ENCODE results near the gene MAP3K13. TPM values are rescaled to one million over a fixed set of nuclear protein-coding genes. Genes with fewer than 3 reads are reported as not detected.

MAP3K13 gene
- total RNA-seq, 1 experiment from 2014 or later, result 10.6 TPM

DNA sequence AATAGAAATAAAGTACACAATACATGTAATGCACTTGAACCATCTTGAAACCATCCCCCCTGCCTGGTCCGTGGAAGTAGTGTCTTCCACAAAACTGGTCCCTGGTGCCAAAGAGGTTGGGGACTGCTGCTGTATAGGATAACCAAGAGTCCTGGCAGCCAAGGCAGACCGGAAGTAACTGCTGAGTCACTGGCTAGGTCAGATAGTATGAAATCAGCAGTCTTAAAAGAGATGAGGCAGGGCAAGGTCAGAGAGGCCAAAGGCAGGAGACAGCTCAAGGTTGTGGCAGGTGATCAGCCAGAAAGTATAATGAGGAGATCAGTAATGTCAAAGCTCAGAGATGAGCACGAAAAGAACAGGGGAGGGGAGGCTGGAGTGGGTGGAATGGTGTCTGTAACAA, 60.2 kb downstream of the MAP3K13 start:
- Histone ChIP-seq H2BK15ac (ENCODE audit: low read depth, low read length) (no peak overlapping the region), H2AK5ac (ENCODE audit: insufficient read length, low read length) (no peak overlapping the region), H3K56ac (ENCODE audit: insufficient read length, low read depth, low read length) (no peak overlapping the region), H4K91ac (ENCODE audit: insufficient read length, low read depth, low read length) (no peak overlapping the region), H2BK120ac (ENCODE audit: low read depth, low read length, poor library complexity, severe bottlenecking) (no peak overlapping the region), H4K5ac (ENCODE audit: insufficient read length, low read depth, low read length) (no peak overlapping the region), H3K4ac (ENCODE audit: low read depth, low read length) (no peak overlapping the region), H3K4me2 (ENCODE audit: insufficient read depth, insufficient read length, low read length) (no peak overlapping the region), H3K9me3 (ENCODE audit: control insufficient read depth, low read depth, low read length) (no peaks in the 10 kb centered on the region), H3K14ac (ENCODE audit: insufficient read depth, low read length) (no peak overlapping the region), H3T11ph (ENCODE audit: low read length) (no peak overlapping the region), H3K27me3 (ENCODE audit: insufficient read depth, low read length) (no peaks in the 10 kb centered on the region), H2BK20ac (ENCODE audit: low read depth, low read length, poor library complexity, severe bottlenecking) (no peak overlapping the region), H2BK5ac (ENCODE audit: insufficient read length, low read length) (no peak overlapping the region), H3K23me2 (ENCODE audit: insufficient read length, low read depth, low read length, poor library complexity, severe bottlenecking) (no peaks in the 10 kb centered on the region), H3K9ac (ENCODE audit: extremely low read depth, insufficient read length, low read length) (no peak overlapping the region), H3K4me1 (ENCODE audit: insufficient read depth, low read length) (no peaks in the 10 kb centered on the region), H3K79me2 (ENCODE audit: insufficient read depth, low read length) (no peaks in the 10 kb centered on the region), H2AFZ (ENCODE audit: low read length) (no peak overlapping the region), H3K23ac (ENCODE audit: insufficient read length, low read depth, low read length) (no peak overlapping the region), H4K8ac (replicated peaks; ENCODE audit: insufficient read length, low read depth, low read length) (no peak overlapping the region), H3K79me1 (ENCODE audit: insufficient read depth, low read depth, low read length, poor library complexity, severe bottlenecking) (no peaks in the 10 kb centered on the region), H3K27ac (ENCODE audit: insufficient read length, low read depth, low read length) (no peak overlapping the region), H3K18ac (ENCODE audit: insufficient read length, low read depth, low read length) (no peak overlapping the region), H2BK12ac (ENCODE audit: insufficient read length, low read depth, low read length) (no peak overlapping the region), H4K20me1 (ENCODE audit: control insufficient read depth, insufficient read depth, insufficient read length) (no peaks in the 10 kb centered on the region)
- TF ChIP-seq, protein P1, sequence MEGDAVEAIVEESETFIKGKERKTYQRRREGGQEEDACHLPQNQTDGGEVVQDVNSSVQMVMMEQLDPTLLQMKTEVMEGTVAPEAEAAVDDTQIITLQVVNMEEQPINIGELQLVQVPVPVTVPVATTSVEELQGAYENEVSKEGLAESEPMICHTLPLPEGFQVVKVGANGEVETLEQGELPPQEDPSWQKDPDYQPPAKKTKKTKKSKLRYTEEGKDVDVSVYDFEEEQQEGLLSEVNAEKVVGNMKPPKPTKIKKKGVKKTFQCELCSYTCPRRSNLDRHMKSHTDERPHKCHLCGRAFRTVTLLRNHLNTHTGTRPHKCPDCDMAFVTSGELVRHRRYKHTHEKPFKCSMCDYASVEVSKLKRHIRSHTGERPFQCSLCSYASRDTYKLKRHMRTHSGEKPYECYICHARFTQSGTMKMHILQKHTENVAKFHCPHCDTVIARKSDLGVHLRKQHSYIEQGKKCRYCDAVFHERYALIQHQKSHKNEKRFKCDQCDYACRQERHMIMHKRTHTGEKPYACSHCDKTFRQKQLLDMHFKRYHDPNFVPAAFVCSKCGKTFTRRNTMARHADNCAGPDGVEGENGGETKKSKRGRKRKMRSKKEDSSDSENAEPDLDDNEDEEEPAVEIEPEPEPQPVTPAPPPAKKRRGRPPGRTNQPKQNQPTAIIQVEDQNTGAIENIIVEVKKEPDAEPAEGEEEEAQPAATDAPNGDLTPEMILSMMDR (conservative IDR thresholded peaks at IDR 0.05), result no peak
- H3K4me3 Mint-ChIP-seq, result no peak overlapping the region
- no peaks in the 10 kb centered on the region; a peak in 1 of 5 replicates for H3K9me3 Mint-ChIP-seq
- DNase-seq, result no peak
- no peaks in the 10 kb centered on the region for H3K27me3 Mint-ChIP-seq (ENCODE audit: low read depth)
- no peaks in the 10 kb centered on the region for H3K36me3 Mint-ChIP-seq (ENCODE audit: insufficient read depth in 1 of 3, low read depth in 3 of 3)
- peak overlapping the region in 1 of 3 experiments; percentile 68; a peak in 2 of 7 replicates for H3K27ac Mint-ChIP-seq
- peaks cover 0 to 7% of the 10 kb centered on the region in 2 experiments; a peak in 3 of 4 replicates for H3K4me1 Mint-ChIP-seq
- WGBS (ENCODE audit: extremely low coverage, insufficient read length, low lambda C conversion rate), result no CpG with 5 or more reads among the region's 3 CpGs

Data from H9 (cell line).